ENCODE results near the gene NADSYN1. TPM values are rescaled to one million over a fixed set of nuclear protein-coding genes. Genes with fewer than 3 reads are reported as not detected.

The NADSYN1 gene
- total RNA-seq, 1 experiment from 2014 or later = 91.3 TPM

DNA sequence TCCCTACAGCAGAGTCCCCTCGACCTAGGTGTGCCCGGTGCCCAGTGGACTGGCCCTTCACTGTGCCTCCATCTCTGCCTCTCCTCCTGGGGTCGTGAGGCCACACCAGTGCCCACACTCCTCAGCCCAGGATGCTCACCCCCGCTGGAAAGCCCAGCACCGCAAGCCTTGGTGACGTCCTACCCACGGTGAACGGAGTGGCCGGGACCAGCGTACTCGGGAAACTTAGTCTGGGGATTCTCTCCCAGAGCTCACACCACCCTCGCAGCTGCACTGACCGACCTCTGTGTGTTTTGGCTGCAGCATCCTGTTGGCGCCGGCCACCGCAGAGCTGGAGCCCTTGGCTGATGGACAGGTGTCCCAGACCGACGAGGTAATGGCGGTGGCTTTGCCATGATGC is 38.5 kb downstream of the NADSYN1 start:
- no TSS peak for BruUV-seq (replicated peaks)
- peak in 1 of 2 experiments; percentile 31 for DNase-seq
- Histone ChIP-seq H3K4me3 (ENCODE audit: low read depth, low read length) (no peak overlapping the region), H3K36me3 (ENCODE audit: control insufficient read depth, insufficient read depth, low read length) (peaks cover 12% of the 10 kb centered on the region; the same call in 1 of the 2 replicates), H3K9me3 (no peaks in the 10 kb centered on the region), H3K4me1 (peaks cover 23% of the 10 kb centered on the region), H3K27me3 (replicated peaks; ENCODE audit: control insufficient read depth, insufficient read depth, low read length) (no peaks in the 10 kb centered on the region)
- no peak overlapping the region for H3K4me3 Mint-ChIP-seq (ENCODE audit: unreplicated experiment)
- peaks cover 57% of the 10 kb centered on the region for H3K36me3 Mint-ChIP-seq (ENCODE audit: insufficient read depth, unreplicated experiment)
- peaks cover 21% of the 10 kb centered on the region for H3K4me1 Mint-ChIP-seq (ENCODE audit: low read depth, unreplicated experiment)
- H3K27me3 Mint-ChIP-seq (ENCODE audit: insufficient read depth, unreplicated experiment) = no peaks in the 10 kb centered on the region
- POLR2A ChIA-PET = no interaction called here
- TF ChIP-seq, protein P1, sequence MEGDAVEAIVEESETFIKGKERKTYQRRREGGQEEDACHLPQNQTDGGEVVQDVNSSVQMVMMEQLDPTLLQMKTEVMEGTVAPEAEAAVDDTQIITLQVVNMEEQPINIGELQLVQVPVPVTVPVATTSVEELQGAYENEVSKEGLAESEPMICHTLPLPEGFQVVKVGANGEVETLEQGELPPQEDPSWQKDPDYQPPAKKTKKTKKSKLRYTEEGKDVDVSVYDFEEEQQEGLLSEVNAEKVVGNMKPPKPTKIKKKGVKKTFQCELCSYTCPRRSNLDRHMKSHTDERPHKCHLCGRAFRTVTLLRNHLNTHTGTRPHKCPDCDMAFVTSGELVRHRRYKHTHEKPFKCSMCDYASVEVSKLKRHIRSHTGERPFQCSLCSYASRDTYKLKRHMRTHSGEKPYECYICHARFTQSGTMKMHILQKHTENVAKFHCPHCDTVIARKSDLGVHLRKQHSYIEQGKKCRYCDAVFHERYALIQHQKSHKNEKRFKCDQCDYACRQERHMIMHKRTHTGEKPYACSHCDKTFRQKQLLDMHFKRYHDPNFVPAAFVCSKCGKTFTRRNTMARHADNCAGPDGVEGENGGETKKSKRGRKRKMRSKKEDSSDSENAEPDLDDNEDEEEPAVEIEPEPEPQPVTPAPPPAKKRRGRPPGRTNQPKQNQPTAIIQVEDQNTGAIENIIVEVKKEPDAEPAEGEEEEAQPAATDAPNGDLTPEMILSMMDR (IDR thresholded peaks at IDR 0.05; ENCODE audit: insufficient read depth in 1 of 2, low read depth in 1 of 2, low read length in 1 of 2, severe bottlenecking in 1 of 2, unreplicated experiment in 1 of 2) = no peak
- CTCF ChIA-PET = no interaction called here
- no peak overlapping the region for H3K27ac Mint-ChIP-seq (ENCODE audit: unreplicated experiment)
- intact Hi-C loops (cut with micrococcal nuclease; ENCODE audit: unreplicated experiment) = no loop called here
- H3K9me3 Mint-ChIP-seq (ENCODE audit: unreplicated experiment) = no peaks in the 10 kb centered on the region

DNA sequence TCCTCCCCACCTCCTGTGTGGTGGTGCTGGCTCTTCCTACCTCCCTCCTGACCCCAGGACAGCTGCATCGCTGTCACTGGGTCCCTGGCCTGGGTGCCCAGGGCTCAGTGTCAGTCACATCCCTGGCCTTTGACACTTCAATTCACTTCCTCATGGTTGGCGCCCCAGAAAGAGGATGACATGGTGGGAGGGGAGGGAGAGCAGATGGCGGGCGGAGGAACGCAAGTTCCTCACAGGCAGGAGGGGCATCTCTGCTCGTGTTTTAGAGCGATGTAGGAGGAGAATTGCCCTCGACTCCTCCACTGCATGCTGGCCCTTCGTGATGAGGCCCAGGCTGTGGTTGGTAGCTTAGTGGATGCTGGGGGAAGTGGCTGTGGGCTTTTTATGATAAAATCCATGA is 38.9 kb downstream of the NADSYN1 start:
- Mint-ChIP-seq H3K27ac (ENCODE audit: unreplicated experiment) (no peak overlapping the region), H3K4me3 (ENCODE audit: unreplicated experiment) (no peak overlapping the region), H3K4me1 (ENCODE audit: low read depth, unreplicated experiment) (peaks cover 21% of the 10 kb centered on the region), H3K9me3 (ENCODE audit: unreplicated experiment) (no peaks in the 10 kb centered on the region), H3K36me3 (ENCODE audit: insufficient read depth, unreplicated experiment) (peaks cover 57% of the 10 kb centered on the region), H3K27me3 (ENCODE audit: insufficient read depth, unreplicated experiment) (no peaks in the 10 kb centered on the region)
- DNase-seq = peak in 1 of 2 experiments; percentile 18
- Histone ChIP-seq H3K27me3 (replicated peaks; ENCODE audit: control insufficient read depth, insufficient read depth, low read length) (no peaks in the 10 kb centered on the region), H3K4me1 (peaks cover 23% of the 10 kb centered on the region), H3K9me3 (no peaks in the 10 kb centered on the region), H3K36me3 (ENCODE audit: control insufficient read depth, insufficient read depth, low read length) (peaks cover 12% of the 10 kb centered on the region; the same call in 1 of the 2 replicates), H3K4me3 (ENCODE audit: low read depth, low read length) (no peak overlapping the region)
- intact Hi-C loops (cut with micrococcal nuclease; ENCODE audit: unreplicated experiment) = no loop called here
- BruUV-seq (replicated peaks) = no TSS peak
- CTCF ChIA-PET = no interaction called here
- TF ChIP-seq, protein P1 (IDR thresholded peaks at IDR 0.05; ENCODE audit: insufficient read depth in 1 of 2, low read depth in 1 of 2, low read length in 1 of 2, severe bottlenecking in 1 of 2, unreplicated experiment in 1 of 2) = no peak
- POLR2A ChIA-PET = no interaction called here

DNA sequence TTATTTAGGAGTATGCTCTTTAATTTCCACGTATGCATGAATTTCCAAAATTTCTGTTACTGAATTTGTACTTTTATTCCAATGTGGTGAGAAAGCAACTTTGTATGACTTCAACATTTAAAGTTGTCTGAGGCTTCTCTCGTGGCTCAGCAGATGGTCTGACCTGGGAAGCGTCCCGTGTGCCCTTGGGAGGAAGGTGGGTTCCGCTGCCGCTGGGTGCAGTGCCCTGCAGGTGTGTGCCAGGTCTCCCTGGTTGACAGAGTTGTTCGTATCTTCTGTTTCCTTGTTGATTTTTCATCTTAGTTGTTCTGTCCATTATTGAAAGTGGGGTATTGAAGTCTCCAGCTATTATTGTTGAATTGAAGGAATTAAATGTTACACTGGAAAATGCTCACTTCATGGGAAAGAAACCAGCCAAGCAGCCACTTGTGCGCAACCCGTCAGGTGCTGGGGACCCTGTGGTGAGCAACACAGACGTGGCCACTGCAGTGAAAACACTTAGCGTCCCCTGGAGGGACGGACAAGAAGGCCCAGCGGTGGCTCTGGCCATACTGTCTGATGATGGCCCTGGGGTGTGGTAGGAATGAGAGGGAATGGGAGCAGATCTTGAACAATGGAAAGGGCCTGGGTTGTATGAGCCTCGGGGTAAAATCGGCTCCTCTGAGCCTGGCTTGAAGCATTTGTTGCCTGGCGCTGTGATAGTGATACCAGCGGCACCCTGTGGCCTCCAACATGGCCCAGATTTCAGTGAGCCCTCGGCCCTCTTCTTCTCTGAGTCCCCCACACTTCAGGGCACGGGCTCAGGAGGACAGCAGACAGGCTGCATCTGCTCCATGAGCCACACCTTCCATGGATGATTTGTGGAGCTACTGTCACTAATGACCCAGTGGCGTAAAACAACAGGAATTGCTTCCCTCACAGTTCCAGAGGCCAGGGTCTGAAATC is 42.6 kb downstream of the NADSYN1 start:
- peak in 1 of 2 experiments; percentile 18 for DNase-seq
- H3K9me3 Mint-ChIP-seq (ENCODE audit: unreplicated experiment) = no peaks in the 10 kb centered on the region
- no peaks in the 10 kb centered on the region for H3K27me3 ChIP-seq (replicated peaks; ENCODE audit: control insufficient read depth, insufficient read depth, low read length)
- TF ChIP-seq, protein P1 (IDR thresholded peaks at IDR 0.05; ENCODE audit: insufficient read depth in 1 of 2, low read depth in 1 of 2, low read length in 1 of 2, severe bottlenecking in 1 of 2, unreplicated experiment in 1 of 2) = no peak
- ChIA-PET CTCF (no interaction called here), POLR2A (no interaction called here)
- intact Hi-C loops (cut with micrococcal nuclease; ENCODE audit: unreplicated experiment) = no loop called here
- H3K27me3 Mint-ChIP-seq (ENCODE audit: insufficient read depth, unreplicated experiment) = no peaks in the 10 kb centered on the region
- H3K4me1 ChIP-seq = no peaks in the 10 kb centered on the region
- no peak overlapping the region for H3K4me3 ChIP-seq (ENCODE audit: low read depth, low read length)
- peaks cover 18% of the 10 kb centered on the region for H3K36me3 ChIP-seq (ENCODE audit: control insufficient read depth, insufficient read depth, low read length)
- BruUV-seq (replicated peaks) = no TSS peak
- peaks cover 56% of the 10 kb centered on the region for H3K36me3 Mint-ChIP-seq (ENCODE audit: insufficient read depth, unreplicated experiment)
- no peak overlapping the region for H3K4me3 Mint-ChIP-seq (ENCODE audit: unreplicated experiment)
- no peaks in the 10 kb centered on the region for H3K4me1 Mint-ChIP-seq (ENCODE audit: low read depth, unreplicated experiment)
- no peaks in the 10 kb centered on the region for H3K9me3 ChIP-seq
- H3K27ac Mint-ChIP-seq (ENCODE audit: unreplicated experiment) = no peak overlapping the region

Data from Caco-2 (cell line).